ENCODE measurements around the gene EXOC6B.

The EXOC6B gene

DNA sequence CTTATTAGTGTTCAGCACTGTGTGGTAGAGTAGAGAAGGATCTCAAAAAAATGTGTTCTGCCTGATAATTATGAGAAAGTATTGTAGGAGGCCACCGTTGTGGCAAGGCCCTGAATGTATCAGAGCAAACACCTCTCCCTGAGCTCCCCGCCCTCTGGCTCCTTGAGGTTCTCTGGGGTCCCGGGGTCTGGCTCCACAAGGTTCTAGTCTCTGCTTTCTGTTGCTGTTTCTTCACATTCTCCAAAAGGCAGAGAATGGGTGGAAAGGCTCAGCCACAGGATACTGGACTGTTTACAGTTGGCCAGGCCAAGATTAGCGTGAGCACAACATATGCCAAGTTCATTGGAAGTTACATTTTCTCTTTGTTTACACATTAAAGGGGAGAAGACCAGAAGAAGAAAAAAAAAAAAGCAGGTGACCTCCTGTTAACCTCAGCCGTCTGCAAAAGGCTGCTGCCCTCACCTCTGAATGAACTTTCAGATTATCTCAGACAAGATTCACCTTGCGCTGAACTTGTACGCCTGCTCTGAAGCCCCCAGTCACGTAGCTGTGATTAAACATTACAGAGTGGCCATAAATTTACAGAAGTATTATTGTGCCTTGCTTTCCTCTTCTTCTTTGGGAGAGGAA lies 621.6 kb downstream of the EXOC6B start:
- Mint-ChIP-seq H3K36me3 (ENCODE audit: low read depth) (no peaks in the 10 kb centered on the region), H3K4me1 (ENCODE audit: low read depth) (no peaks in the 10 kb centered on the region), H3K27ac (no peak overlapping the region), H3K27me3 (ENCODE audit: low read depth) (no peaks in the 10 kb centered on the region), H3K9me3 (no peaks in the 10 kb centered on the region), H3K4me3 (no peak overlapping the region)
- no peak for DNase-seq (ENCODE audit: low spot score)

DNA sequence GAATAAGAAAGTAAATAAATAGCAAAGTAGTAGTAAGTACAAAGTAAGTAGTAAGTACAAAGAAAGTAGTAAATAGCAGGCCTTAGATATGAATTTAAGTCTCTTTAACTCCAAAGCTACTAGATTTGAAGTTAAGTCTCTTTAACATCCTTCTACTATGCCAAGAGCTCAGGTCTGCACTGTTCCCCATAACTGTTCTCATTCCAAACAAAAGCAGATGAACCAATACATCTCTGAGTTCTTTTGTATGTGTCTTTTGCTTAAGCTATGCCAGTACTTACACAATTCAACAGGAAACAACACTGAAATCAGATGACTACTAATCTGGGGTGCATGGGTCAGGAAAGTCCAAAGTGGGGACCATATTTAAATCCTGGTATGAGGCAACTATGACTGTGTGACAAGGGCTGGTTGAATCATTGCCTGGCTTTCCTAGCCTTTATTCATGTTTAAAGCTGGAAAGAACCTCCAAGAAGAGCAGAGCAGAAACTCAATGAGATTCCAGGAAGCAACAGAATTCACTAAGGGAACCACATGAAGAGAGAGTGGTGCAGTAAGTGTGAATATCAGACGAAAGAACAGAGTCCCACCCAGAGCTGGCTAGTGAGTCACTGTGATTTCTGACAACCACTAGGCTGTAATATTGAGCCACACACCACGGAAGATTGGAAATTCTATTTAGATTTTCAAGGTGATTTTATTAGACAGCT lies 627.1 kb downstream of the EXOC6B start:
- no peaks in the 10 kb centered on the region for H3K27me3 Mint-ChIP-seq (ENCODE audit: low read depth)
- H3K36me3 Mint-ChIP-seq (ENCODE audit: low read depth): no peaks in the 10 kb centered on the region
- H3K9me3 Mint-ChIP-seq: no peaks in the 10 kb centered on the region
- H3K27ac Mint-ChIP-seq: no peak overlapping the region
- H3K4me1 Mint-ChIP-seq (ENCODE audit: low read depth): no peaks in the 10 kb centered on the region
- DNase-seq (ENCODE audit: low spot score): no peak
- H3K4me3 Mint-ChIP-seq: no peak overlapping the region

DNA sequence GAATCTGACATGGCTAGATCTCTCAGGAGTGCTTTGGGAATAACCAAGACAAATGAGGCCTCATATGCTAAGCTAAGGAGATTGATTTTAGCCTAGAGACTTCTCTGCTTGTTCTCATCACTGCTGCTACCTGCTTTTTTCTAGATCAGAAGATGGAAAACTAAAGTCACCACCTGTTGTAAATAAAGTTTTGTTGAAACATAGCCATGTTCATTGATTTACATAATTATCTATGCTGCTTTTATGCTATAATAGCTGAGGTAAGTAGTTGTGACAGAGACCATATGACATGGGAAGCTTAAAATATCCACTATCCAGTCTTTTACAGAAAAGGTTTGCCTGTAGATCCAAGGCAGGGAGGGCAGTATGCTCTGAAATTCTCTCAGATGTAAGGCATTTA lies 632.1 kb downstream of the EXOC6B start:
- no peaks in the 10 kb centered on the region for H3K4me1 Mint-ChIP-seq (ENCODE audit: low read depth)
- no peaks in the 10 kb centered on the region for H3K27me3 Mint-ChIP-seq (ENCODE audit: low read depth)
- DNase-seq (ENCODE audit: low spot score): no peak
- no peak overlapping the region for H3K27ac Mint-ChIP-seq
- no peaks in the 10 kb centered on the region for H3K36me3 Mint-ChIP-seq (ENCODE audit: low read depth)
- no peaks in the 10 kb centered on the region for H3K9me3 Mint-ChIP-seq
- H3K4me3 Mint-ChIP-seq: no peak overlapping the region

DNA sequence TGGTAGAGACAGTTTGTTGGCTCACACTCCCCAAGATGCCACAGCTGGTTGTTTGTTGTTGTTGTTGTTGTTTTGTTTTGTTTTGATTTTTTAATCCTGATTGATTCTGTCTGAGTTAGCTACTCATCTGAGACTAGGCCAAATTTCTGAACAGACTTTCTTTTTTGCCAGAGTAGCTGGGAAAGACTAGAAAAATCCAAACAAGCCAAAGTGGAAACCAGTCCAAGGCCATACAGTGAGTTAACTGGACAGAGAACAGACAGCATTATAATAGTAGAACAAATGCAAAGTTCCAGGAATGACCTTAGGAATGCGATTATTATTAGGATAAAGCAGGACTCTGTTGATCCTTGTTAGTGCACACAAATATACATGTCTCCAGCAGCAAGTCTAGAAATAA lies 634.4 kb downstream of the EXOC6B start:
- Mint-ChIP-seq H3K36me3 (ENCODE audit: low read depth) (no peaks in the 10 kb centered on the region), H3K27me3 (ENCODE audit: low read depth) (no peaks in the 10 kb centered on the region), H3K4me1 (ENCODE audit: low read depth) (no peaks in the 10 kb centered on the region), H3K9me3 (no peaks in the 10 kb centered on the region), H3K4me3 (no peak overlapping the region), H3K27ac (no peak overlapping the region)
- DNase-seq (ENCODE audit: low spot score): no peak

DNA sequence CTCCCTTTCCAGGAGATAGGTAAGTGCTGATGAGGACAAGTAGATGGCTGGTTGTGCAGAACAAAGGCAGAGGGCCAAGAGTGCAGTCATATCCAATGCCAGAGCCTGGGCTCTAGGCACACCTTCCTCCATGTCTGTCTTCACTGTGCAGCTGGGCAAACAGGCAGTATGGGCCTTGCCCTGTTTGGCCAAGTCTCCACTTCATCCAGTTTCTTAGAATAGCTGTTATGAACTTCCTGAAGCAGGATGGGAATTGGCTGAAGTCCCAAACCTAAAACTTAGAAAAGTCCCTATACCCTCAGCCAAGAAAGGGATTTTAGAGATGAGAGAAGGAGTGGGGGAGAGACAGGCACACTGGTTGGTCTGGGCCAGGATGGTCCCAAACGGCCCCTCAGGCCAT lies 640.6 kb downstream of the EXOC6B start:
- Mint-ChIP-seq H3K27ac (no peak overlapping the region), H3K36me3 (ENCODE audit: low read depth) (no peaks in the 10 kb centered on the region), H3K4me3 (no peak overlapping the region), H3K4me1 (ENCODE audit: low read depth) (no peaks in the 10 kb centered on the region), H3K9me3 (no peaks in the 10 kb centered on the region), H3K27me3 (ENCODE audit: low read depth) (no peaks in the 10 kb centered on the region)
- DNase-seq (ENCODE audit: low spot score): no peak

DNA sequence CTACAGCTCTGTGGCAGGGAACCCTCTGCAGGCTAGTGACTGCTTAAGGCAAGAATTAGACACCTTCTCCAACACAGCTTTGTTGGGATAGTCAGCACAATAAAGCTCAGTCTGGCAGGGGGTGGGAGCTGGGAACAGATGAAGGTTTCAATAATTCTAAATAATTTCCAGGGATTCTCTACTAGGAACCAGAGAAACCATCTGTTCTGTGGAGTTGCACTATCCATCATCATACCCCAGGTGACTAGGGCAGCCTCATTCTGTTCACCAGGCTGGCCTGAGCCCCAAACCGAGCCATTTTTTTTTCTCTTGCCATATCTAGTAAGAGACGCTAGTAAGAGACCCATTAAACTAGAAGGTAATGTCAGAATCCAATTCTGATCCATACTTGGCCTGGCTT lies 642.4 kb downstream of the EXOC6B start:
- DNase-seq (ENCODE audit: low spot score): no peak
- Mint-ChIP-seq H3K36me3 (ENCODE audit: low read depth) (no peaks in the 10 kb centered on the region), H3K9me3 (no peaks in the 10 kb centered on the region), H3K4me1 (ENCODE audit: low read depth) (no peaks in the 10 kb centered on the region), H3K27me3 (ENCODE audit: low read depth) (no peaks in the 10 kb centered on the region), H3K27ac (no peak overlapping the region), H3K4me3 (no peak overlapping the region)

DNA sequence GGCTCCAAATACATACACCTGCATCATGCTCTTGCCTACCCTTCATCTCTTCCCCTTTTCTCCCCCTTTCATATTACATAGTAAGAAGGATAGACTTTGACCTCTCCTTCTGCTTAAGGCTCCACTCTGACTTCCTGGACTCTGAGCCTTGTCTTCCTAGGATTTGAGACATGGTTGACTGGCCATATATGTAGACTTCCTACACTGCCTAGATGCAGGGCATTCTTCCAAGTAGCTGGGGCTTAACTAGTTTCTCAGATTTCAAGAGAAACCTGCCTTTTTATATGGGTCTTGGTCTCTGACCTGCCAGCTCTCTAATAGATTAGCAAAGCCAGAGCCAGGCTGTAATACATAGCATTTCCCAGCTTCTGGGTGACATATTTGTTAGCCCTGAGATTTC lies 642.8 kb downstream of the EXOC6B start:
- Mint-ChIP-seq H3K27me3 (ENCODE audit: low read depth) (no peaks in the 10 kb centered on the region), H3K9me3 (no peaks in the 10 kb centered on the region), H3K4me3 (no peak overlapping the region), H3K4me1 (ENCODE audit: low read depth) (no peaks in the 10 kb centered on the region), H3K36me3 (ENCODE audit: low read depth) (no peaks in the 10 kb centered on the region), H3K27ac (no peak overlapping the region)
- no peak for DNase-seq (ENCODE audit: low spot score)

DNA sequence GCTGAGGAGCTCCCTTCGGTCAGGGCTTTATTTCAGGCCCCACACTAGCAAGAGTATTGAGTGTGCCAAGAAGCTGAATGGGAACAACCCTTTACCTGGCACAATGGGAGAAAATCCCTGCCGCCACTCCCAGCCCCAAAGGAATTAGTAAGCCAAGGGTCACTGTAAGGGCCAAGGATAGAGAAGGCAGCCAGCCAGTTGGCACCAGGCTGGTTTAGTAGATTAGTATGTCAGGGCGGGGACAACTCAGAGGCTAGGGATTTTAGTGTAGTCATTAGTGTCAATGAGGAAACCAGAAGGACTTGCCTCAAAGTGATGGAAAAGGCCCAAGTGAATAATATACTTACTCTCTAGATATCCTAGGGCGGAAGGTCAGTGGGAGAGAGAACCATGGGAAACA lies 643.3 kb downstream of the EXOC6B start:
- H3K4me1 Mint-ChIP-seq (ENCODE audit: low read depth): no peaks in the 10 kb centered on the region
- H3K36me3 Mint-ChIP-seq (ENCODE audit: low read depth): no peaks in the 10 kb centered on the region
- H3K27ac Mint-ChIP-seq: no peak overlapping the region
- no peaks in the 10 kb centered on the region for H3K27me3 Mint-ChIP-seq (ENCODE audit: low read depth)
- DNase-seq (ENCODE audit: low spot score): no peak
- no peak overlapping the region for H3K4me3 Mint-ChIP-seq
- H3K9me3 Mint-ChIP-seq: no peaks in the 10 kb centered on the region

DNA sequence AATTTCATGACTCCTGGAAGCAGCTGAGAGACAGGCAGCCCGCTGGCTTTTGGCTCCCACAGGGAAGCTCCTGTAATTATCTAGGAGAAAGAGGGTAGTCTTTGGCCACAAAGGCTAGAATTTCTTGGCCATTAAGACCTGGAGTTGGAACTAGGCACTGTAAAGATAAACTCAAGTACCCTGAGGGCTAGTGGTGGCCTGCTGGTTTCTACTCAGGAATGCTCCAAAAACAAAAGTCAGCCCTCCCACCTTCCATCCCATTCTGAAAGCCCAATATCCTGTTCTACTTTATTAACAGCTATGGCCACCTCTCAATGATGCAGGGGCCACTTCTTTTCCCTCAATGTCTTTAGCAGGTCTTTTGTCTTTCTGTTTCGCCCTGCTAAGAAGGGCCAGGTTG lies 644.2 kb downstream of the EXOC6B start:
- no peaks in the 10 kb centered on the region for H3K9me3 Mint-ChIP-seq
- H3K36me3 Mint-ChIP-seq (ENCODE audit: low read depth): no peaks in the 10 kb centered on the region
- no peak overlapping the region for H3K27ac Mint-ChIP-seq
- H3K27me3 Mint-ChIP-seq (ENCODE audit: low read depth): no peaks in the 10 kb centered on the region
- DNase-seq (ENCODE audit: low spot score): no peak
- no peak overlapping the region for H3K4me3 Mint-ChIP-seq
- H3K4me1 Mint-ChIP-seq (ENCODE audit: low read depth): no peaks in the 10 kb centered on the region

DNA sequence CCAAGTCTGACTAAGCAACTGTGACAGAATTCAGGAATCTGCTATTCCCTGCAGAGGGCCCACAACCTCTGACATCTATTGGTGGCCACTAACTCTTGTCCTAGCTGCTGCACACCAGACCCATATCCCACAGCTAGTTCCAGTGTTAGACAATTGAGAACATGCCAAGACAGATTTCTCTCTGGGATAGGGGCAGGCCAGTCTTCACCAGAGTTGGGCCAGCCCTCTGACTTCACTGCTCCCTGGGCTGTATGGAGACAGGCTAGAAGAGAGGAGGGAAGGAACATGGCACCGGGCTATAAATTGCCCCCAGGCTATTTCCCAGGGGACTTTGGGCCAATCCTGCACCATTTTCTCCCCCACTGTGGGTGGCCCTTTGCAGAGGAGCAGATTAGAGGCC lies 645.5 kb downstream of the EXOC6B start:
- H3K4me1 Mint-ChIP-seq (ENCODE audit: low read depth): no peaks in the 10 kb centered on the region
- no peak overlapping the region for H3K27ac Mint-ChIP-seq
- no peaks in the 10 kb centered on the region for H3K9me3 Mint-ChIP-seq
- no peak overlapping the region for H3K4me3 Mint-ChIP-seq
- no peaks in the 10 kb centered on the region for H3K36me3 Mint-ChIP-seq (ENCODE audit: low read depth)
- no peaks in the 10 kb centered on the region for H3K27me3 Mint-ChIP-seq (ENCODE audit: low read depth)
- no peak for DNase-seq (ENCODE audit: low spot score)

DNA sequence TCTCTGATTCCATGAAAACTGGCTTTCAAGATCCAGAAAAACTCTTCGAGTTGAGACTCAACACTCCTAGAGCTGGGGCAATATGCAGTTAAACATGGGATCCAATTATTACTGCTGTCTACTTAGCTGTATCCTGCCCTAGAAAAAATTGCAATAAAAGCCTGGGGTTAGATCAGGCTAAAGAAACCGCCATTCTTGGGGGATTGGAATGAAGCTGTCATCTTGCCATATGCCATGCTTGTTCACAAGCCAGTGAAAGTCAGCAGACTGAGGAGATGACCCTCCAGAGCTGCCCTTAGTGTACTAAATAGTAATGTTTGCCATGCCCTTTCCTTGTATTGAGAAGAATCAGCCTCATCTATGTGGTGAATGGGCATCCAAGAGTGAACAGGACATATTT lies 647.3 kb downstream of the EXOC6B start:
- no peaks in the 10 kb centered on the region for H3K4me1 Mint-ChIP-seq (ENCODE audit: low read depth)
- H3K27me3 Mint-ChIP-seq (ENCODE audit: low read depth): no peaks in the 10 kb centered on the region
- H3K36me3 Mint-ChIP-seq (ENCODE audit: low read depth): no peaks in the 10 kb centered on the region
- H3K27ac Mint-ChIP-seq: no peak overlapping the region
- H3K4me3 Mint-ChIP-seq: no peak overlapping the region
- DNase-seq (ENCODE audit: low spot score): no peak
- H3K9me3 Mint-ChIP-seq: no peaks in the 10 kb centered on the region

DNA sequence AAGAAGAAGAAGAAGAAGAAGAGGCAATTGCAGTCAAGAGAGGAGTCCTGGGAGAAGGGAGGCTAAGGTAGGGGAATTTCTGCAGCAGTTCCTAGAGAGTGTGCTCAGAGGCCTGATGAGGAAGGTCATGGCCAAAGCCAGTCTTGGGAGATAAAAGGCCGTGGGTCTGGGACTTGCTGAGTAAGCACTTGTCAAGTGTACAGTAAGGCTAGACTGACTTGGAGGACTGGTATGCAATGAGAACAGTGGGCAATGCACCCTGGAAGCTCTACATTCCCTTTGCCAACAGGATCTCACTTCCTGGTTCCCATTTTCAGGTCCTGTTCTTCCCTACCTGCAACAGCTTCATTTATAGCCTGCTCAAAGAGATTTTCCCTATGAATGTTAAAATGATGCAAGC lies 649.6 kb downstream of the EXOC6B start:
- H3K4me1 Mint-ChIP-seq (ENCODE audit: low read depth): no peaks in the 10 kb centered on the region
- no peak for DNase-seq (ENCODE audit: low spot score)

DNA sequence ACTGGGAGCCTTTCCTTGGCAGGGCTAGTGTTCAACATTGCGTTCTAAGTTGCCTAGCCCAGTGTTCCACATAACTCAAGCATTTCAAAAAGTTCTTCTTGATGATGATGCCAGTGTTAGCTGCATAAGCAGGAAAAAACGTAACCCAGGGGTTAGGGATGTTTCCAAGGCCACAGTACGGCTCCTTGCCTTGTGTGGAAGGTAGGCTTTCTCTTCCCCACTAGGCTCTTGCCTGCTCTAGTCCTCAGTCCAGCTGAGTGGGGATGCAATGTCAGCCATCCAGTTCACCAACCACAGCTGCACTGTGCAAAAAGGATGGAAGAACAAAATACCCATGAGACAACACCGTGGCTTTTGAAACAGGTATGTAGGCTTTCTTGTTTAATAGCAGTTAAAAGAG lies 650.2 kb downstream of the EXOC6B start:
- DNase-seq (ENCODE audit: low spot score): no peak
- H3K27ac Mint-ChIP-seq: no peak overlapping the region
- no peaks in the 10 kb centered on the region for H3K36me3 Mint-ChIP-seq (ENCODE audit: low read depth)
- no peaks in the 10 kb centered on the region for H3K4me1 Mint-ChIP-seq (ENCODE audit: low read depth)
- H3K4me3 Mint-ChIP-seq: no peak overlapping the region
- H3K27me3 Mint-ChIP-seq (ENCODE audit: low read depth): no peaks in the 10 kb centered on the region
- H3K9me3 Mint-ChIP-seq: no peaks in the 10 kb centered on the region

More for the DNA sequence above, 649.6 kb downstream of the EXOC6B start:
- Mint-ChIP-seq H3K9me3 (no peaks in the 10 kb centered on the region), H3K4me3 (no peak overlapping the region), H3K27me3 (ENCODE audit: low read depth) (no peaks in the 10 kb centered on the region), H3K27ac (no peak overlapping the region), H3K36me3 (ENCODE audit: low read depth) (no peaks in the 10 kb centered on the region)

DNA sequence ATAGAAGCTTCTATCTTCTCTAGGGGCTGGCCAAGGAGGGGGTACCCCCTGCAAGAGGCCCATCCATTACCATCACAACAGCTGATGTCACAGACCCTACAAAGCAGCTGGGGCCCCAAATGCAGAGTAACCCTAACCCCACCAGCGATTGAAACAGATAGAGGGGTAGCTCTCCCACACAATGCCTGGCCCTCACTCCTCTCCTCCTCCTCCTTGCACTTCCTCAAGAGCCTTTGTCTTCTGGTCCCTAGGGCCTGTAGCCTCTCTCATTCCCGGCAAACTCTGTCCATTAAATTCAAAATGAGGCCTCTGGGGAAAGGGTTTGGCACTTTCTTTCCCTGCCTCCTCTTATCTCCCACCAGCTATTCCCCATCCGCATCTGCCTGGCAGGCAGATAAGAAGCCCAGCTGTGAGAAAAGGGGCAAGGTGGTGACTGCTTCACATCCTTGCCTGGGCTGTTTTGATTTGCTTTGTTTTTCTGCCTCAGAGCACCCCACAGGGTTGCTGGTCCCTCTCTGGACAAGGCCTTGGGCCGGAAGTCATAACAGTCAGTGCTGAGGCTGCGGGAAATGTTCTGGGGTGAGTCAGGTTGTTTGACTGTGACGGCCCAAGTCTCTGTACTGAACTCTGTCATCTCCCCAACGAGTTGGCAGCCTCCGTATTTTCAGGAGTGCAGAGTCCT lies 652.1 kb downstream of the EXOC6B start:
- Mint-ChIP-seq H3K27me3 (ENCODE audit: low read depth) (no peaks in the 10 kb centered on the region), H3K36me3 (ENCODE audit: low read depth) (no peaks in the 10 kb centered on the region), H3K27ac (no peak overlapping the region), H3K4me3 (no peak overlapping the region), H3K9me3 (no peaks in the 10 kb centered on the region), H3K4me1 (ENCODE audit: low read depth) (no peaks in the 10 kb centered on the region)
- no peak for DNase-seq (ENCODE audit: low spot score)
